ENCODE measurements around the gene TPM4.

Gene TPM4

DNA sequence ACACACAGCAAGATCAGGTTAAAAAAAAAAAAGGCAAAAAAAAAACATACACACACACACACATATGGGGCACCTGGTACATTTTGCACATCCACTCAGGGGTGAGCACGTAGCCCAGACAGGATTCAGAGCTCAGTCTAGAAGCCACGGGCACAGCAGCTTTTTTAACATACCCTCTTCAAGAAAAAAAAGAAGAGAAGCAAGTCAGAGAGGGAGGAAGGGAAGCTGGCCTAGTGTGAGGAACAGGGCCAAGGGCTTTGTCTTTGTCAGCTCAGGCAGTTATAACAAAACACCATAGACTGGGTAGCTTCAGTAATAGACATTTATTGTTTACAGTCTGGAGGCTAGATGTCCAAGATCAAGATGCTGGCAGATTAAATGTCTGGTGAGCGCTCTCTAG, 2.3 kb upstream of the TPM4 start:
- Histone ChIP-seq H3K4me3 (replicated peaks; ENCODE audit: low read depth, low read length) (no peak overlapping the region), H3K27me3 (replicated peaks; ENCODE audit: control insufficient read depth, insufficient read depth, low read length) (no peaks in the 10 kb centered on the region), H3K36me3 (ENCODE audit: control insufficient read depth, insufficient read depth, low read length) (peaks cover 2% of the 10 kb centered on the region; the same call in 1 of the 2 replicates)
- TF ChIP-seq, protein P1, sequence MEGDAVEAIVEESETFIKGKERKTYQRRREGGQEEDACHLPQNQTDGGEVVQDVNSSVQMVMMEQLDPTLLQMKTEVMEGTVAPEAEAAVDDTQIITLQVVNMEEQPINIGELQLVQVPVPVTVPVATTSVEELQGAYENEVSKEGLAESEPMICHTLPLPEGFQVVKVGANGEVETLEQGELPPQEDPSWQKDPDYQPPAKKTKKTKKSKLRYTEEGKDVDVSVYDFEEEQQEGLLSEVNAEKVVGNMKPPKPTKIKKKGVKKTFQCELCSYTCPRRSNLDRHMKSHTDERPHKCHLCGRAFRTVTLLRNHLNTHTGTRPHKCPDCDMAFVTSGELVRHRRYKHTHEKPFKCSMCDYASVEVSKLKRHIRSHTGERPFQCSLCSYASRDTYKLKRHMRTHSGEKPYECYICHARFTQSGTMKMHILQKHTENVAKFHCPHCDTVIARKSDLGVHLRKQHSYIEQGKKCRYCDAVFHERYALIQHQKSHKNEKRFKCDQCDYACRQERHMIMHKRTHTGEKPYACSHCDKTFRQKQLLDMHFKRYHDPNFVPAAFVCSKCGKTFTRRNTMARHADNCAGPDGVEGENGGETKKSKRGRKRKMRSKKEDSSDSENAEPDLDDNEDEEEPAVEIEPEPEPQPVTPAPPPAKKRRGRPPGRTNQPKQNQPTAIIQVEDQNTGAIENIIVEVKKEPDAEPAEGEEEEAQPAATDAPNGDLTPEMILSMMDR (IDR thresholded peaks at IDR 0.05; ENCODE audit: insufficient read depth, low read length, poor library complexity, severe bottlenecking), result no peak
- DNase-seq (ENCODE audit: extremely low read depth, insufficient read length), result no peak

DNA sequence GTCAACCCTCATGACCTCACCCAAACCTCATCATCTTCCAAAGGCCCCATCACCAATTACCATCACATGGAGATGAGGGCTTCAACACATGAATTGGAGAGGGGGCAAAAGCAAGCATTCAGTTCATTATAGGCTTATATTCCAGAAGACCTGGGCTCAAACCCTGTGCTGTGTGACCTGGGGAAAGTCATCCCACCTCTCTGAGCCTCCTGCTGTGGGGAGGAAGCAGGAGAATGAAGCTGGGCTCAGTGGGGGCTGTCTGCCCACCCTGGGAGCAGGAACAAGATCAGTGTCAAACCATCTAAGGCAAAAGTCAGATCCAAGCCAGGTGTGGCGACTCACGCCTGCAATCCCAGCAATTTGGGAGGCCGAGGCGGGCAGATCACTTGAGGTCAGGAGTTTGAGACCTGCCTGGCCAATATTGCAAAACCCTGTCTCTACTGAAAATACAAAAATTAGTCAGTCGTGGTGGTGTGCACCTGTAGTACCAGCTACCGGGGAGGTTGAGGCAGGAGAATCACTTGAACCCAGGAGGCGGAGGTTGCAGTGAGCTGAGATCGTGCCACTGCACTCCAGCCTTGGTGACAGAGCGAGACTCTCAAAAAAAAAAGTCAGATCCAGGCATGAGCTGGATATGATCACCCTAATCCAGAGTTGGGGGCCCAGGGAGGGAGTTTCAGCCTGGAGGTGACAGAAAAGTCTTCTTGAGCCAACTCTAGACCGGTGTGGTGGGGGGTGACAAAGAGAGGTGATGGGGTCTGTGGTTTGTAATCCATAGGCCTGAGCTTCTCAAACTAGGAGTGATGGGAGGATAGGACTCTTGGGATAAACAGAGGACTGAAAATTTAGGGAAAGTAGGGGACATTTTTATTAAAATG, 1.6 kb upstream of the TPM4 start:
- H3K4me3 ChIP-seq (replicated peaks; ENCODE audit: low read depth, low read length), result no peak overlapping the region; the same call in 1 of the 2 replicates

DNA sequence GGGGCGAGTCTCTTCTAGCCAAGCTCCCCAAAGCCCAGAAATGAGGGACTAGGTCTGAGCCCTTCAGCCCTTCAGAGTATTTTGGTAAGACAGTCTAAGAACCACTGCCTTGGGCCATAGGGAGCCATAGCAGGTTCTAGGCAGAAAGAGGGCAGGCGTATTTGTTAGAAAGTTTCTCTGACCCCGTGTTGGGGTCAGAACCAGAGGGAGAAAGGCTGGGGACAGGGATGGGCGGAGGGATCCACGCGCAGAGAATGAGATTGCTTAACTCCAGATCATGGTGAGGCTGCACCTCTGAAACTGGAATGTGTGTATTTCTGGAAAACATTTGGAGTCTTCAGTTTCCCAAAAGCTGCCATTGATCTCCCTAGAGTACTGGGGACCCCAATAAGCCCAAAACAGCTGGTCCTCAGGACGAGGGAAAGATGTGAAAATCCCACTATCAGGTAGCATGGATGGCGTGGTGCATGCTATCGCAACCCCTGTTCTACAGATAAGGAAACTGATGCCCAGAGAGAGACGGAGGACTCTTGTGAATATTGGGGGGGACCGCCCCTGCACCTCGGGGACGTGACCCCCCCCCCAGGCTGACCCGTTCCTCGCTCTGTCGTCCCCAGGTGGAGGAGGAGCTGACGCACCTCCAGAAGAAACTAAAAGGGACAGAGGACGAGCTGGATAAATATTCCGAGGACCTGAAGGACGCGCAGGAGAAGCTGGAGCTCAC, 703 bp upstream of the TPM4 start:
- no peak for DNase-seq (ENCODE audit: extremely low read depth, insufficient read length)
- peaks cover 2% of the 10 kb centered on the region; the same call in 1 of the 2 replicates for H3K36me3 ChIP-seq (ENCODE audit: control insufficient read depth, insufficient read depth, low read length)

More for the DNA sequence above, 1.6 kb upstream of the TPM4 start:
- Histone ChIP-seq H3K27me3 (replicated peaks; ENCODE audit: control insufficient read depth, insufficient read depth, low read length) (no peaks in the 10 kb centered on the region), H3K36me3 (ENCODE audit: control insufficient read depth, insufficient read depth, low read length) (peaks cover 2% of the 10 kb centered on the region; the same call in 1 of the 2 replicates)
- TF ChIP-seq, protein P1 (IDR thresholded peaks at IDR 0.05; ENCODE audit: insufficient read depth, low read length, poor library complexity, severe bottlenecking), result no peak
- DNase-seq (ENCODE audit: extremely low read depth, insufficient read length), result no peak

DNA sequence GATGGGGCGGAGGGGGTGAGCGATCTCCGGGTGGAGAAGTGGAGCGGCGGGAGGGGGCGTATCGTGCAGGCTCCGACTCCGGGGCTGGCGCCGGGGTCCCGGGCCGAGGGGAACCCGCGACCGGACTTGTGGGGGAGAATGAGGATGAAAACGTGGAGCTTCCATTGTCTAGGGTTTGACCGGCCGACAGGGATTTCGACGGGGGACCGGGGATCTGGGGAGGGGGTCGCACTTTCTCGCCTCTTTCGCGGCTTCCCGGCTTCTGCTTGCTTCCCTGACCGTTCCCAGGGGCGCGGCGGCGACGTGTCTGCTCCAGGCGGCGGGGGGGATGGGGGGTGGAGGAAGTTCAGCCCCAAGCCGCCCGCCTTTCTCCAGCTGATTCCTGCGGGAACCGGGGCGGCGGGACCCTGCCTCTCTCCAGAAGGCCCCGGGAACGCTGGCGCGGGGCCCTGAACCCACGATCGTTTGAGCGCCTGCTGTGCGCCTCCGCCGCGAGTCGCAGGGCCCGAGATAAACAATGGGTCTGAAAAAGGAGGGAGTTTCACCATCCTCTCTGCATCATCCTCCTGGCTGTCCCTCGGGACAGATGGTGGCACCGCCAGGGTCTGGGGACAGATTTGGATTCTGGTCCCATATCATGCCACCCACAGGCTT, 790 bp downstream of the TPM4 start:
- no peaks in the 10 kb centered on the region for H3K27me3 ChIP-seq (replicated peaks; ENCODE audit: control insufficient read depth, insufficient read depth, low read length)
- no peak for DNase-seq (ENCODE audit: extremely low read depth, insufficient read length)
- TF ChIP-seq, protein P1 (IDR thresholded peaks at IDR 0.05; ENCODE audit: insufficient read depth, low read length, poor library complexity, severe bottlenecking), result no peak
- peak overlapping the region; percentile 82 for H3K4me3 ChIP-seq (replicated peaks; ENCODE audit: low read depth, low read length)
- H3K36me3 ChIP-seq (ENCODE audit: control insufficient read depth, insufficient read depth, low read length), result peaks cover 5% of the 10 kb centered on the region

More for the DNA sequence above, 703 bp upstream of the TPM4 start:
- TF ChIP-seq, protein P1 (IDR thresholded peaks at IDR 0.05; ENCODE audit: insufficient read depth, low read length, poor library complexity, severe bottlenecking), result no peak
- H3K4me3 ChIP-seq (replicated peaks; ENCODE audit: low read depth, low read length), result peak overlapping the region; percentile 82
- H3K27me3 ChIP-seq (replicated peaks; ENCODE audit: control insufficient read depth, insufficient read depth, low read length), result no peaks in the 10 kb centered on the region

DNA sequence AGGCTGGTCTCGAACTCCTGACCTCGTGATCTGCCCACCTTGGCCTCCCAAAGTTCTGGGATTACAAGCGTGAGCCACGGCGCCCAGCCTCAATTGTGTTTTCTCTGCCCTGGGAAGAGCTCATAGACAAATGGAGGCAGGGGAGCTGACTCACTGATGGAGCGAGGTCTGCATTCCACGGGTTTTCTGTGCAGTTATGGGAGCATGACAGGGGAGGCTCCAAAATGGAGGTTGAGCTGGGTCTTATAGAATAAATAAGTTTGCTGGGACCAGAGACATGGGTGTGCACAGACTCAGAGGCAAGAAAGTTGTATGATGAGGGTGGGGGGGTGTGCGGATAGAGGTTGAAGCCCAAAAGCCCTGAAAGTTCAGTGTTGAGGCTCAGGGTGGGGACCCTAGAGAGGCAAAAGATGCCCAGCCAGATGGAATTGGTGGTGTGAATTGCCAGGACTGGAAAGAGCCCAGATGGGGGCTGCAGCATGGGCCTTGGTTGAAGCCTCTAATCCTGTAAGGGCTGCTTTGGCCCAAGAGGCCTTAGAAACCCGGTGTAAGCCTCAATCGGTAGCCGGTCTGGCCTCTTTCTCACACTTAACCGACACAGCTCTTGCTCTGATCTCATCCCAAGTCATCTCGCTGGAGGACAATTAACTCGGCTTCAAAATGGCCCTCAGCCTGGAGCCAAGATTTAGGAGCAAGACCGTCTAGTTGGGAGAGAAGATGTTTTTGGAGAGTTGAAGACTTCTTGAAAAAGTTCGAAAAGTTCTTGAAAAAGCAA, 1.9 kb downstream of the TPM4 start:
- Histone ChIP-seq H3K4me3 (replicated peaks; ENCODE audit: low read depth, low read length) (peak overlapping the region; percentile 82), H3K36me3 (ENCODE audit: control insufficient read depth, insufficient read depth, low read length) (peaks cover 13% of the 10 kb centered on the region), H3K27me3 (replicated peaks; ENCODE audit: control insufficient read depth, insufficient read depth, low read length) (no peaks in the 10 kb centered on the region)
- DNase-seq (ENCODE audit: extremely low read depth, insufficient read length), result peak; percentile 44
- TF ChIP-seq, protein P1 (IDR thresholded peaks at IDR 0.05; ENCODE audit: insufficient read depth, low read length, poor library complexity, severe bottlenecking), result no peak

Data from GM06990 (cell line).